ENCODE data around the gene CARD9. TPM values are rescaled to one million over a fixed set of nuclear protein-coding genes. Genes with fewer than 3 reads are reported as not detected.
A peak's percentile ranks its signal among the peaks of the same experiment; 100 is the strongest.
"Not testable (repeated sequence)": the region's sequence is repeated elsewhere in the genome, so short reads cannot be mapped to it uniquely, and the experiment has no call there.

Gene CARD9
- total RNA-seq, 3 donors from 2014 or later: 2.2 to 2.4 (median 2.2) TPM

- Histone ChIP-seq H3K4me3 (no peak overlapping the region), H3K4me1 (ENCODE audit: low read depth) (no peaks in the 10 kb centered on the region), H3K36me3 (ENCODE audit: low read depth) (no peaks in the 10 kb centered on the region), H3K9me3 (no peaks in the 10 kb centered on the region)
- intact Hi-C loops (cut with DNase I, micrococcal nuclease): no loop called here
- DNase-seq (no peak), ATAC-seq (peak; percentile 29)
- TF ChIP-seq CTCF (IDR thresholded peaks at IDR 0.05): no peak
Measured at GRCh38 chr9:136354592-136355085, 18.8 kb downstream of the CARD9 start.

- Histone ChIP-seq H3K4me1 (ENCODE audit: low read depth) (no peaks in the 10 kb centered on the region), H3K4me3 (no peak overlapping the region), H3K9me3 (no peaks in the 10 kb centered on the region), H3K36me3 (ENCODE audit: low read depth) (no peaks in the 10 kb centered on the region)
- ATAC-seq (no peak), DNase-seq (no peak)
- no peak for TF ChIP-seq CTCF (IDR thresholded peaks at IDR 0.05)
- intact Hi-C loops (cut with DNase I, micrococcal nuclease): no loop called here
Measured at GRCh38 chr9:136353757-136354488, 19.5 kb downstream of the CARD9 start.

- TF ChIP-seq CTCF (IDR thresholded peaks at IDR 0.05): no peak
- Histone ChIP-seq H3K36me3 (ENCODE audit: low read depth) (no peaks in the 10 kb centered on the region), H3K4me3 (no peak overlapping the region), H3K9me3 (no peaks in the 10 kb centered on the region), H3K4me1 (ENCODE audit: low read depth) (no peaks in the 10 kb centered on the region)
- intact Hi-C loops (cut with DNase I, micrococcal nuclease): no loop called here
- DNase-seq (no peak), ATAC-seq (no peak)
Measured at GRCh38 chr9:136353088-136353487, 20.4 kb downstream of the CARD9 start.

GRCh38 chr9:136352682-136353081 is 20.8 kb downstream of the CARD9 start:
- no peak for ATAC-seq
- no peak for DNase-seq
- no peak for TF ChIP-seq CTCF (IDR thresholded peaks at IDR 0.05)
- H3K36me3 ChIP-seq (ENCODE audit: low read depth): no peaks in the 10 kb centered on the region
- no peaks in the 10 kb centered on the region for H3K4me1 ChIP-seq (ENCODE audit: low read depth)
- no peak overlapping the region for H3K4me3 ChIP-seq
- intact Hi-C loops (cut with DNase I, micrococcal nuclease): no loop called here
- no peaks in the 10 kb centered on the region for H3K9me3 ChIP-seq

GRCh38 chr9:136351868-136352267 is 21.6 kb downstream of the CARD9 start:
- ATAC-seq; H3K9me3 ChIP-seq; DNase-seq; H3K4me1 ChIP-seq (ENCODE audit: low read depth); H3K4me3 ChIP-seq; intact Hi-C loops (cut with DNase I, micrococcal nuclease); H3K36me3 ChIP-seq (ENCODE audit: low read depth): not testable (repeated sequence)

GRCh38 chr9:136351252-136351800 is 22.1 kb downstream of the CARD9 start:
- TF ChIP-seq CTCF (IDR thresholded peaks at IDR 0.05): no peak
- no peak overlapping the region for H3K4me3 ChIP-seq
- ATAC-seq (no peak), DNase-seq (no peak)
- H3K9me3 ChIP-seq: no peaks in the 10 kb centered on the region
- intact Hi-C loops (cut with DNase I, micrococcal nuclease): no loop called here
- no peaks in the 10 kb centered on the region for H3K36me3 ChIP-seq (ENCODE audit: low read depth)
- no peaks in the 10 kb centered on the region for H3K4me1 ChIP-seq (ENCODE audit: low read depth)

Data from mucosa of descending colon (tissue), 3 donors.